ENCODE results near the gene HMGN2. TPM values are rescaled to one million over a fixed set of nuclear protein-coding genes. Genes with fewer than 3 reads are reported as not detected.

HMGN2 gene
- total RNA-seq, 1 donor from 2014 or later, result 295 TPM

GRCh38 chr1:26434161-26434752 lies 38.0 kb upstream of the HMGN2 start:
- no peak overlapping the region for H3K4me3 Mint-ChIP-seq (ENCODE audit: unreplicated experiment)
- H3K27me3 Mint-ChIP-seq (ENCODE audit: unreplicated experiment), result peaks cover 4% of the 10 kb centered on the region
- peaks cover 23% of the 10 kb centered on the region for H3K4me1 Mint-ChIP-seq (ENCODE audit: unreplicated experiment)
- DNase-seq (ENCODE audit: extremely low spot score, unreplicated experiment), result no peak
- peaks cover 19% of the 10 kb centered on the region for H3K36me3 Mint-ChIP-seq (ENCODE audit: unreplicated experiment)
- no peak for TF ChIP-seq CTCF (IDR thresholded peaks at IDR 0.05)
- H3K27ac Mint-ChIP-seq (ENCODE audit: unreplicated experiment), result no peak overlapping the region
- no peaks in the 10 kb centered on the region for H3K9me3 Mint-ChIP-seq (ENCODE audit: unreplicated experiment)

- peaks cover 8% of the 10 kb centered on the region for H3K4me1 Mint-ChIP-seq (ENCODE audit: unreplicated experiment)
- no peak overlapping the region for H3K4me3 Mint-ChIP-seq (ENCODE audit: unreplicated experiment)
- no peak for DNase-seq (ENCODE audit: extremely low spot score, unreplicated experiment)
- peaks cover 36% of the 10 kb centered on the region for H3K36me3 Mint-ChIP-seq (ENCODE audit: unreplicated experiment)
- TF ChIP-seq CTCF (IDR thresholded peaks at IDR 0.05), result no peak
- no peaks in the 10 kb centered on the region for H3K9me3 Mint-ChIP-seq (ENCODE audit: unreplicated experiment)
- H3K27ac Mint-ChIP-seq (ENCODE audit: unreplicated experiment), result no peak overlapping the region
- no peaks in the 10 kb centered on the region for H3K27me3 Mint-ChIP-seq (ENCODE audit: unreplicated experiment)
These were observed 34.2 kb upstream of the HMGN2 start for GRCh38 chr1:26438041-26438440.

- no peak for TF ChIP-seq CTCF (IDR thresholded peaks at IDR 0.05)
- Mint-ChIP-seq H3K36me3 (ENCODE audit: unreplicated experiment) (peaks cover 43% of the 10 kb centered on the region), H3K4me1 (ENCODE audit: unreplicated experiment) (no peaks in the 10 kb centered on the region), H3K4me3 (ENCODE audit: unreplicated experiment) (no peak overlapping the region), H3K9me3 (ENCODE audit: unreplicated experiment) (no peaks in the 10 kb centered on the region), H3K27ac (ENCODE audit: unreplicated experiment) (no peak overlapping the region), H3K27me3 (ENCODE audit: unreplicated experiment) (no peaks in the 10 kb centered on the region)
- DNase-seq (ENCODE audit: extremely low spot score, unreplicated experiment), result no peak
These were observed 32.0 kb upstream of the HMGN2 start for GRCh38 chr1:26440259-26440658.

- TF ChIP-seq CTCF (IDR thresholded peaks at IDR 0.05), result no peak
- no peak overlapping the region for H3K4me3 Mint-ChIP-seq (ENCODE audit: unreplicated experiment)
These were observed 22.4 kb upstream of the HMGN2 start for GRCh38 chr1:26449868-26450267.

GRCh38 chr1:26450908-26451307 lies 21.3 kb upstream of the HMGN2 start:
- no peaks in the 10 kb centered on the region for H3K9me3 Mint-ChIP-seq (ENCODE audit: unreplicated experiment)
- no peak for DNase-seq (ENCODE audit: extremely low spot score, unreplicated experiment)
- no peak overlapping the region for H3K4me3 Mint-ChIP-seq (ENCODE audit: unreplicated experiment)
- no peaks in the 10 kb centered on the region for H3K27me3 Mint-ChIP-seq (ENCODE audit: unreplicated experiment)
- H3K4me1 Mint-ChIP-seq (ENCODE audit: unreplicated experiment), result no peaks in the 10 kb centered on the region
- H3K36me3 Mint-ChIP-seq (ENCODE audit: unreplicated experiment), result peaks cover 31% of the 10 kb centered on the region
- H3K27ac Mint-ChIP-seq (ENCODE audit: unreplicated experiment), result no peak overlapping the region
- TF ChIP-seq CTCF (IDR thresholded peaks at IDR 0.05), result no peak

More at GRCh38 chr1:26449868-26450267, 22.4 kb upstream of the HMGN2 start:
- Mint-ChIP-seq H3K27me3 (ENCODE audit: unreplicated experiment) (no peaks in the 10 kb centered on the region), H3K27ac (ENCODE audit: unreplicated experiment) (no peak overlapping the region), H3K4me1 (ENCODE audit: unreplicated experiment) (no peaks in the 10 kb centered on the region), H3K9me3 (ENCODE audit: unreplicated experiment) (no peaks in the 10 kb centered on the region), H3K36me3 (ENCODE audit: unreplicated experiment) (peaks cover 31% of the 10 kb centered on the region)
- DNase-seq (ENCODE audit: extremely low spot score, unreplicated experiment), result no peak

Measured in osteocyte (in vitro differentiated cells).